Activated CD8-positive, alpha-beta T cell treated with anti-CD3 and anti-CD28 coated beads for 36 hours (primary cell): ENCODE measurements around the gene CEP350. TPM values are rescaled to one million over a fixed set of nuclear protein-coding genes. Genes with fewer than 3 reads are reported as not detected.

ENCODE experiments used
- ATAC-seq: fragments of 200-7000 bp; cut with Tn5 transposase; one replicate; pipeline ENCODE4 v1.10.0; 2021; ENCODE audit warnings: mild to moderate bottlenecking, moderate library complexity
- CTCF ChIA-PET: fragments of 350-600 bp; sonication (Branson Sonifier 250); formaldehyde crosslinking; loops from one replicate; lab custom pipeline; 2021; ENCODE audit warnings: antibody characterized with exemption; lab: Charles Lee
- POLR2A ChIA-PET: fragments of 350-600 bp; sonication (Branson Sonifier 250); formaldehyde crosslinking; loops from one replicate; lab custom pipeline; 2021; ENCODE audit warnings: antibody characterized with exemption; lab: Charles Lee
- DNase-seq: peaks from one replicate; pipeline ENCODE4 v3.0.0-alpha.2; 2020
- H3K27ac Mint-ChIP-seq: one replicate; pipeline ENCODE4 v1.8.0; 2021; ENCODE audit warnings: mild to moderate bottlenecking, mixed read lengths
- H3K27me3 Mint-ChIP-seq: one replicate; pipeline ENCODE4 v1.8.0; 2021; ENCODE audit warnings: mixed read lengths
- H3K36me3 Mint-ChIP-seq: one replicate; pipeline ENCODE4 v1.8.0; 2021; ENCODE audit warnings: low read depth, mixed read lengths
- H3K4me1 Mint-ChIP-seq: one replicate; pipeline ENCODE4 v1.8.0; 2021; ENCODE audit warnings: low read depth, mixed read lengths
- H3K4me3 Mint-ChIP-seq: one replicate; pipeline ENCODE4 v1.8.0; 2021; ENCODE audit warnings: mild to moderate bottlenecking, moderate library complexity, mixed read lengths
- H3K9me3 Mint-ChIP-seq: one replicate; pipeline ENCODE4 v1.8.0; 2021; ENCODE audit warnings: mixed read lengths
- intact Hi-C: fragments of 100-400 bp; cut with micrococcal nuclease; formaldehyde crosslinking; loops from one replicate; pipeline ENCODE4 v1.10.0; 2022
- total RNA-seq, 2 experiments: library from RNA; stranded (reverse); gene quantifications; one replicate each; pipeline ENCODE4 v1.2.3, GENCODE V29; 2021
- TF ChIP-seq, protein P1 (sequence below): fragments of 200-600 bp; IDR thresholded peaks from one replicate; pipeline ENCODE4 v1.8.0; 2022; ENCODE audit warnings: antibody characterized with exemption, mild to moderate bottlenecking

CEP350 gene
- total RNA-seq, 2 experiments from 2014 or later: 38.9 to 42.3 TPM

DNA sequence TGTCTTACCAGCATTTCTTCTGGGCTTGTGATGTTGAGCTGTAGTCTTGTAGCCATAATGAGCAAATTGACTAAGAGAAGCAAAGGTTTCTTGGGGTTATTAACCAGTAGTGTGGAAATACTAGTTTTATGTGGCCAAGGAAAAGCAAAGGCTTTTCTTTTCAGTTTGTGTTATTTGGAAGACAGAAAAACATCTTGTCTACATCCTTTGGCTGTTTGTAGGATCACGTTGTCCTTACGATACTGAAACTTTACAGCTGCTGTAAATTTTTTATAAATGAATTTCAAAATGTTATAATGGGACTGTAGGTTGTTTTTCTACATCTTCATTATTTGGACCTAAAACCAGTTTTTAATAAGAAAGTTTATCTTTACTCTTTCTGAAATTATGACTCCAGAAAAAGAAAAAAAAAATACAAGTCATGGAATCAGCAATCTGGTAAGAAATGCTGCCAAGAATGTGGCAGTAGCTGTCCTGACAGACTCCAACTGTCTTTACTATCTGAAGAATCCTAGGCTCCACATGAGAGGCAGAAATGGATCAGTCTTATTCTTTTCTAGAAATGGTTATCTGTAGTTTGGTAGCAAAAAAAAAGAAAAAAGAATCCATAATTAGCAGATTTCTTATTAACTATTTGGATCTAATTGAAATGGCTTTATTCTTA is 158.5 kb downstream of the CEP350 start:
- H3K27ac Mint-ChIP-seq: no peak overlapping the region
- H3K27me3 Mint-ChIP-seq: no peaks in the 10 kb centered on the region
- TF ChIP-seq, protein P1, sequence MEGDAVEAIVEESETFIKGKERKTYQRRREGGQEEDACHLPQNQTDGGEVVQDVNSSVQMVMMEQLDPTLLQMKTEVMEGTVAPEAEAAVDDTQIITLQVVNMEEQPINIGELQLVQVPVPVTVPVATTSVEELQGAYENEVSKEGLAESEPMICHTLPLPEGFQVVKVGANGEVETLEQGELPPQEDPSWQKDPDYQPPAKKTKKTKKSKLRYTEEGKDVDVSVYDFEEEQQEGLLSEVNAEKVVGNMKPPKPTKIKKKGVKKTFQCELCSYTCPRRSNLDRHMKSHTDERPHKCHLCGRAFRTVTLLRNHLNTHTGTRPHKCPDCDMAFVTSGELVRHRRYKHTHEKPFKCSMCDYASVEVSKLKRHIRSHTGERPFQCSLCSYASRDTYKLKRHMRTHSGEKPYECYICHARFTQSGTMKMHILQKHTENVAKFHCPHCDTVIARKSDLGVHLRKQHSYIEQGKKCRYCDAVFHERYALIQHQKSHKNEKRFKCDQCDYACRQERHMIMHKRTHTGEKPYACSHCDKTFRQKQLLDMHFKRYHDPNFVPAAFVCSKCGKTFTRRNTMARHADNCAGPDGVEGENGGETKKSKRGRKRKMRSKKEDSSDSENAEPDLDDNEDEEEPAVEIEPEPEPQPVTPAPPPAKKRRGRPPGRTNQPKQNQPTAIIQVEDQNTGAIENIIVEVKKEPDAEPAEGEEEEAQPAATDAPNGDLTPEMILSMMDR: no peak
- no peak overlapping the region for H3K4me3 Mint-ChIP-seq
- ATAC-seq (no peak), DNase-seq (no peak)
- H3K4me1 Mint-ChIP-seq: no peaks in the 10 kb centered on the region
- H3K36me3 Mint-ChIP-seq: peaks cover 23% of the 10 kb centered on the region
- ChIA-PET POLR2A (no interaction called here), CTCF (interaction anchor here (0.6 to 1.4 kb wide), 6 partner anchors 9 to 850 kb away, joined by 3 to 6 read pairs (median 3); no protein-coding TSS in a partner anchor)
- H3K9me3 Mint-ChIP-seq: no peaks in the 10 kb centered on the region
- intact Hi-C loops: no loop called here

DNA sequence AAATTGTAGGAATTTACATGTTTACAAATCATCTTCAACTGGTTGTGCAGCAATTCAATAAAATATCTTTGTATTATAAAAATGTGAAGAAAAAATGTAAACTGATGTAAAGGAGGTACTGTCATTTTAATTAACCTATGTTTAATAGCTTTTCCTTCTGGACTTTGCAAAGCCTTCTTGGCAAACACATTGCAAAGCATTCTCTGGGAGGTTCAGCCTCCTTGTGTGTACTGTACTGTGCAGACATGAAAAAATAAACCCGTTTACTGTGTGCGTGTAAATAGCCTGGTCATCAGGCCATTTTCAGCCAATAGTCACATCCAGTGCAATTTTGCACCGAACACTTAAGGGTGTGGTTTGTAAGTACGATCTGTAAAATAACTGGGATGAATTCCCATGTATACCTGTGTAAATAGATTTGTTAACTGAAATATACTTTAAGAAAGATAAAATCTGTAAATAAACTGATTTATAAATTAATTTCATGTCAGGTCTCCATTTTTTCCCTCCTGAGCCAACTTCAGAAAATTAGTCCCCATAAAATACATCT is 159.9 kb downstream of the CEP350 start:
- Mint-ChIP-seq H3K27me3 (no peaks in the 10 kb centered on the region), H3K36me3 (peaks cover 23% of the 10 kb centered on the region), H3K4me1 (no peaks in the 10 kb centered on the region), H3K4me3 (no peak overlapping the region), H3K9me3 (no peaks in the 10 kb centered on the region), H3K27ac (no peak overlapping the region)
- intact Hi-C loops: no loop called here
- DNase-seq: no peak
- ChIA-PET CTCF (interaction anchor here (1.2 kb wide), 1 partner anchor 9 kb away, joined by 3 read pairs; no protein-coding TSS in a partner anchor), POLR2A (interaction anchor here (1.1 kb wide), 1 partner anchor 12 kb away, joined by 3 read pairs; no protein-coding TSS in a partner anchor)
- TF ChIP-seq, protein P1: no peak
- no peak for ATAC-seq

DNA sequence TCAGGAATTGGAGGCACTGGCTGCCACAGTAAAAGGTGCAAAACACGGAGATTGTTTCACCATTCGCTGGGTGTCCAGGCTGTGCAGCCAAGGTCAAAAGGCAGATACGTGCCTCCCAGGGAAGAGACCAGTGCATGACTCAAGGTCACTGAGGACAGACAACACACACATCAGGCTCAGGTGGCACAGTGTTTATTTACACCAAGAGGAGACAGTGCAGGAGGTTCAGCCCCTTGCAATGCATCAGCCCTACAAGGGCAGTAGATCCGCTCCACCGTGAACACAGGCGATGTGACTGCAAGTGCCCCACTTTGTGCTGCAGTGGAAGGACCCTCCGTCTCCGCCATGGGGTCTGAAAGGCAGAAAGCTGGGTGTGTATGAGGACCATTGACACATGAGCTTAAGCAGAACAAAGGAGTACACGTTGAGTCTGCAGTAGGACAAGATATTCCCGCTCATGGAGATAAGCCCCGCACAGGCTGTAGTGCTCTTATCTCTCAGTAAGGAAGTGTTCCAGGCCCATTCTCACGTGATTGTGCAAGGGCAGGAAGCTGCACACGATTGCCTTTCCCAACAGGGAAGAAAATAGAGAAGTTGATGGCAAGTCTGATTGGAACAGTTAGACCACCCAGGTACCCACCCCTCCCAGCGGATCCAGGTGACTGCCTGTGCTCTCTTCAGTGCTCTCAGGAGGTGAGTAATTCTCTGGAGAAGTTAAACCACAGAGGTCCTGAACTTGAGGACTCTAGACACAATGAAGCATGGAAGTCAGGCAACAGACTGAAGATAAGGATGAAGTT is 162.6 kb downstream of the CEP350 start:
- peaks cover 12% of the 10 kb centered on the region for H3K36me3 Mint-ChIP-seq
- ATAC-seq: no peak
- H3K4me1 Mint-ChIP-seq: no peaks in the 10 kb centered on the region
- no peaks in the 10 kb centered on the region for H3K27me3 Mint-ChIP-seq
- ChIA-PET POLR2A (no interaction called here), CTCF (no interaction called here)
- H3K9me3 Mint-ChIP-seq: no peaks in the 10 kb centered on the region
- no peak for DNase-seq
- intact Hi-C loops: no loop called here
- no peak overlapping the region for H3K4me3 Mint-ChIP-seq
- TF ChIP-seq, protein P1: no peak
- H3K27ac Mint-ChIP-seq: no peak overlapping the region

DNA sequence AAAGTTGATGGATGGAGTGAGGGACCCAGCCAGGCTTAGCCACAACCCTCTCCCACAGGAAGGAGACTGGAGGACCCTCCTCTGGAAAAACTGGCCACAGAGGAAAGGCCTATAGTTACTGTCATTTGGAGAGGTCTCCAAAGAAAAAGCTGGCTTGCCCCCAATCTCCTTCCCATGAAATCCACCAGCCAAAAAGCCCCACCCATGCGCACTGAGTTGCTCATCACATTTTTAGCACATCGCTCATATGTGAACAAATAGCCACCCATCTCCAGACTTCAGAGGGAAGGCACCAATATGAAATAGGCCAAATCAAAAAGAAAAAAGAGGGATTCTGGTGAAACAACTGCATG is 163.1 kb downstream of the CEP350 start:
- Mint-ChIP-seq H3K4me3 (no peak overlapping the region), H3K27ac (no peak overlapping the region), H3K27me3 (no peaks in the 10 kb centered on the region), H3K9me3 (no peaks in the 10 kb centered on the region), H3K4me1 (no peaks in the 10 kb centered on the region), H3K36me3 (peaks cover 12% of the 10 kb centered on the region)
- ChIA-PET CTCF (no interaction called here), POLR2A (no interaction called here)
- TF ChIP-seq, protein P1: no peak
- DNase-seq (no peak), ATAC-seq (no peak)
- intact Hi-C loops: no loop called here
